Prostate gland (tissue), 2 donors: ENCODE measurements around the gene AGPAT4. TPM values are rescaled to one million over a fixed set of nuclear protein-coding genes. Genes with fewer than 3 reads are reported as not detected.

Source experiments
- DNase-seq: peaks from one replicate; pipeline ENCODE4 v3.0.0-alpha.2; 2019; ENCODE audit warnings: low spot score
- H3K27ac ChIP-seq, 2 donors: fragments of 200-600 bp; sonication (generic); 2 replicates each; pipeline ENCODE4 v1.5.1; 2017 to 2019
- H3K27me3 ChIP-seq: fragments of 200-600 bp; sonication (generic); replicated peaks from 2 replicates; pipeline ENCODE4 v1.5.1; 2019; ENCODE audit not compliant: insufficient read depth
- H3K36me3 ChIP-seq, 2 donors: fragments of 200-600 bp; sonication (generic); 1 replicate in 1 of 2; 2 replicates in 1 of 2; pipeline versions ENCODE4 v1.5.1 to v1.8.1; 2017 to 2019
- H3K4me1 ChIP-seq: fragments of 200-600 bp; sonication (generic); replicated peaks from 2 replicates; pipeline ENCODE4 v1.5.1; 2019
- H3K4me3 ChIP-seq, 2 donors: fragments of 200-600 bp; sonication (generic); 2 replicates each; pipeline ENCODE4 v1.5.1; 2017 to 2019
- H3K9me3 ChIP-seq: fragments of 200-600 bp; sonication (generic); 2 replicates; pipeline ENCODE4 v1.5.1; 2017
- CTCF ChIP-seq, 4 experiments: fragments of 200-600 bp in 2 of 4; fragments of 450-650 bp in 2 of 4; sonication (generic) in 2 of 4; IDR thresholded peaks; 1 replicate in 3 of 4; 2 replicates in 1 of 4; pipeline ENCODE4 v1.5.1; 2016 to 2019; ENCODE audit warnings: antibody characterized with exemption in 4 of 4, mild to moderate bottlenecking in 2 of 4, moderate library complexity in 2 of 4
- POLR2A ChIP-seq: fragments of 450-650 bp; IDR thresholded peaks from one replicate; pipeline ENCODE4 v1.6.1; 2016; ENCODE audit warnings: antibody characterized with exemption, mild to moderate bottlenecking
- POLR2AphosphoS5 ChIP-seq: sonication (generic); formaldehyde crosslinking; IDR thresholded peaks from one replicate; pipeline ENCODE4 v1.6.1; 2017; ENCODE audit warnings: antibody characterized with exemption
- WGBS: methylation state at CpG from one replicate; pipeline ENCODE4 v1.1.5; 2018; 5-methylcytosine and 5-hydroxymethylcytosine counted together
- intact Hi-C: fragments of 100-400 bp; cut with DNase I; formaldehyde crosslinking; loops from one replicate; pipeline ENCODE4 v1.14.2; 2022
- total RNA-seq, 2 donors: library from RNA; depleted of rRNA; stranded (reverse); fragments of >200 nt; gene quantifications; one replicate each; pipeline ENCODE4 v1.1.0, GENCODE V29; 2016

AGPAT4 gene
- total RNA-seq, 2 donors from 2014 or later = 1.7 to 4.2 TPM

- no peak overlapping the region for H3K4me3 ChIP-seq
- no peak overlapping the region for H3K27ac ChIP-seq
- intact Hi-C loops = no loop called here
- DNase-seq = no peak
- H3K9me3 ChIP-seq = no peaks in the 10 kb centered on the region
- WGBS = 68% methylated on average over 4 of the region's 4 CpGs
- peaks cover 3 to 18% of the 10 kb centered on the region in 2 donors for H3K36me3 ChIP-seq
- H3K4me1 ChIP-seq = no peaks in the 10 kb centered on the region
- no peak for TF ChIP-seq CTCF (IDR thresholded peaks at IDR 0.05)
- TF ChIP-seq POLR2AphosphoS5 = no peak
- TF ChIP-seq POLR2A = no peak
- H3K27me3 ChIP-seq = no peaks in the 10 kb centered on the region
Measured at GRCh38 chr6:161109366-161109765, 164.5 kb downstream of the AGPAT4 start.

GRCh38 chr6:161108916-161109315 lies 164.9 kb downstream of the AGPAT4 start:
- no peak for TF ChIP-seq POLR2A
- no peak for TF ChIP-seq CTCF (IDR thresholded peaks at IDR 0.05)
- no peak for TF ChIP-seq POLR2AphosphoS5
- no peaks in the 10 kb centered on the region for H3K9me3 ChIP-seq
- H3K27me3 ChIP-seq = no peaks in the 10 kb centered on the region
- H3K4me1 ChIP-seq = no peaks in the 10 kb centered on the region
- peaks cover 3 to 18% of the 10 kb centered on the region in 2 donors for H3K36me3 ChIP-seq
- intact Hi-C loops = no loop called here
- H3K4me3 ChIP-seq = no peak overlapping the region
- DNase-seq = no peak
- no peak overlapping the region for H3K27ac ChIP-seq
- 93% methylated on average over 5 of the region's 5 CpGs for WGBS

- peaks cover 3 to 17% of the 10 kb centered on the region in 2 donors for H3K36me3 ChIP-seq
- no peaks in the 10 kb centered on the region for H3K27me3 ChIP-seq
- intact Hi-C loops = no loop called here
- no peak for TF ChIP-seq CTCF (IDR thresholded peaks at IDR 0.05)
- no peak overlapping the region for H3K27ac ChIP-seq
- no peaks in the 10 kb centered on the region for H3K4me1 ChIP-seq
- WGBS = 71% methylated on average over 23 of the region's 23 CpGs
- H3K9me3 ChIP-seq = no peaks in the 10 kb centered on the region
- H3K4me3 ChIP-seq = no peak overlapping the region
- DNase-seq = no peak
Measured at GRCh38 chr6:161107779-161108730, 165.8 kb downstream of the AGPAT4 start.

GRCh38 chr6:161105408-161105807 lies 168.5 kb downstream of the AGPAT4 start:
- TF ChIP-seq POLR2AphosphoS5 = no peak
- no peak for TF ChIP-seq CTCF (IDR thresholded peaks at IDR 0.05)
- TF ChIP-seq POLR2A = no peak
- no peaks in the 10 kb centered on the region for H3K27me3 ChIP-seq
- peaks cover 0 to 9% of the 10 kb centered on the region in 2 donors for H3K36me3 ChIP-seq
- intact Hi-C loops = no loop called here
- H3K4me1 ChIP-seq = no peaks in the 10 kb centered on the region
- no peaks in the 10 kb centered on the region for H3K9me3 ChIP-seq
- DNase-seq = no peak
- WGBS = 100% methylated on average over 2 of the region's 2 CpGs
- H3K27ac ChIP-seq = no peak overlapping the region
- no peak overlapping the region for H3K4me3 ChIP-seq

DNA sequence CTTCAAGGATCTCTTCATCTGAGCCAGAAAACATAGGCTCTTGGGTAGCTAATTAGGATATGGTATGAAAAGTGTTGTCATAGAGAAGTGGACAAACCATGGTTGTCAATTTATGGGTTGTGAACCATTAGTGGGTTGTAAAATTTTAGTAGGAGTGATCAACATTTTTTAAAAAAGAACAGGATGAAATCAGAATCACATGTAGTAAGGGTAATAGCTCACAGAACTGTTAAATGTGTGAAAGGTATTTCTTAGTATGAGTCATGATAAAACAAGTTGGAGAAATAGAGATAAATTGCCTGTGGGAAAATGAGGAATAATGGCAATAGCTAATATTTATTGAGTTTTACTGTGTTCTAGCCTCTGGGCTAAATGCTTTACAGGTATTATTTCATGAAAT lies 168.9 kb downstream of the AGPAT4 start:
- Histone ChIP-seq H3K36me3 (peaks cover 0 to 9% of the 10 kb centered on the region in 2 donors), H3K27me3 (no peaks in the 10 kb centered on the region), H3K4me1 (no peaks in the 10 kb centered on the region), H3K4me3 (no peak overlapping the region), H3K9me3 (no peaks in the 10 kb centered on the region), H3K27ac (no peak overlapping the region)
- DNase-seq = no peak
- intact Hi-C loops = loop anchor here (5.0 kb wide), 1 partner anchor 262 kb away; no protein-coding TSS in a partner anchor
- TF ChIP-seq CTCF (IDR thresholded peaks at IDR 0.05) = no peak
